NCI-H2107 treated with DMSO at 0.1 percent for 48 hours (cell line): ENCODE measurements around the gene ADAM23.
"Not testable (repeated sequence)": the region's sequence is repeated elsewhere in the genome, so short reads cannot be mapped to it uniquely, and the experiment has no call there.

Experiments used
- DNase-seq: peaks from one replicate; lab custom pipeline; 2025; ENCODE audit not compliant: unreplicated experiment; lab: John Stamatoyannopoulos, UW

ADAM23 gene, protein sequence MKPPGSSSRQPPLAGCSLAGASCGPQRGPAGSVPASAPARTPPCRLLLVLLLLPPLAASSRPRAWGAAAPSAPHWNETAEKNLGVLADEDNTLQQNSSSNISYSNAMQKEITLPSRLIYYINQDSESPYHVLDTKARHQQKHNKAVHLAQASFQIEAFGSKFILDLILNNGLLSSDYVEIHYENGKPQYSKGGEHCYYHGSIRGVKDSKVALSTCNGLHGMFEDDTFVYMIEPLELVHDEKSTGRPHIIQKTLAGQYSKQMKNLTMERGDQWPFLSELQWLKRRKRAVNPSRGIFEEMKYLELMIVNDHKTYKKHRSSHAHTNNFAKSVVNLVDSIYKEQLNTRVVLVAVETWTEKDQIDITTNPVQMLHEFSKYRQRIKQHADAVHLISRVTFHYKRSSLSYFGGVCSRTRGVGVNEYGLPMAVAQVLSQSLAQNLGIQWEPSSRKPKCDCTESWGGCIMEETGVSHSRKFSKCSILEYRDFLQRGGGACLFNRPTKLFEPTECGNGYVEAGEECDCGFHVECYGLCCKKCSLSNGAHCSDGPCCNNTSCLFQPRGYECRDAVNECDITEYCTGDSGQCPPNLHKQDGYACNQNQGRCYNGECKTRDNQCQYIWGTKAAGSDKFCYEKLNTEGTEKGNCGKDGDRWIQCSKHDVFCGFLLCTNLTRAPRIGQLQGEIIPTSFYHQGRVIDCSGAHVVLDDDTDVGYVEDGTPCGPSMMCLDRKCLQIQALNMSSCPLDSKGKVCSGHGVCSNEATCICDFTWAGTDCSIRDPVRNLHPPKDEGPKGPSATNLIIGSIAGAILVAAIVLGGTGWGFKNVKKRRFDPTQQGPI

DNA sequence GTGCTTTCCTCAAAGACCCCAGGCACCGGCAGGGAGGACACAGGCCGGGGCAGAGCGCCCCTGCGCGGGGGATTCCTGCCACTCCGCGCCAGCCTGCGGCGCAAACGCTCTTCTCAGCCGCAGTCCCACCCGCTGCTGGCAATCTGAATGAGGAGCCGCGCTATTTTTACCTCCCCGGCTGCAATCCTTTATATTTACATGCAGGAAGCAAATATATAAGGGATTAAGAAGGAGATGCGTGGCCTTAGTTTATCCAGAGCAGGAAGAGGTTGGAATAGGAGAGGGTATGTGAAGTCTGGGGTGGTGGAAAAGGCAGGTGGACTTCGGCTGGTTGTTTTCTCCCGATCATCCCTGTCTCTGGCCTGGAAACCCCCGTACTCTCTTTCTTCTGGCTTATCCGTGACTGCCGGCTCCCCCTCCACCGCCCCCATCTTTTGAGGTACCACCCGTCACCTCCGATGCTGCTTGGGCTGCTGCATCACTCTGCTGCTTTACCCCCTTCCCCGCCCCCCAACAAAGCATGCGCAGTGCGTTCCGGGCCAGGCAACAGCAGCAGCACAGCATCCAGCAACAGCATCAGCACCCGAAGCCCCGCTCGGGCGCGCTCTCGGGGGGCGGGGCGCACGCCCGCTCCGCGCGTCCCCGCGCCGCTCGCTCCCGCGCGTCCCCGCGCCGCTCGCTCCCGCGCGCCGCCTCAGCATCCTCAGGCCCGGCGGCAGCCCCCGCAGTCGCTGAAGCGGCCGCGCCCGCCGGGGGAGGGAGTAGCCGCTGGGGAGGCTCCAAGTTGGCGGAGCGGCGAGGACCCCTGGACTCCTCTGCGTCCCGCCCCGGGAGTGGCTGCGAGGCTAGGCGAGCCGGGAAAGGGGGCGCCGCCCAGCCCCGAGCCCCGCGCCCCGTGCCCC lies at the start of gene ADAM23:
ADAM23 (plus strand) TSS at position 700 of the 902 bp plus-strand sequence. CDS start 335 bp downstream, outside the sequence.
- DNase-seq = peak; percentile 13

DNA sequence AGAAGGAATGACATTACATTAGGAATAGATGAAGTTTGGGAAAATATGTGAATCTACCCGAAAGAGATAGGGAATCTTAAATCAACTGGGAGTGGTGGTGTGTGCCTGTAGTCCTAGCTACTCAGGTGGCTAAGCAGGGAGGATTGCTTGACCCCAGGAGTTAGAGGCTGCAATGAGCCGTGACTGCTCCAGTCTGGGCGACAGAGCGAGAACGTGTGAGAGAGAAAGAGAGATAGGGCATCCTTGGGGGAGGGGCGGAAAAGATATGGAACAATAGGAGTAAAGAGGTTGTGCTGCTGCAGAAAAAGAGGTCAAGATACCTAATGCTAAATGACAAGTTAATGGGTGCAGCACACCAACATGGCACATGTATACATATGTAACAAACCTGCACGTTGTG lies 47.1 kb upstream of the ADAM23 start:
- DNase-seq = no peak

DNA sequence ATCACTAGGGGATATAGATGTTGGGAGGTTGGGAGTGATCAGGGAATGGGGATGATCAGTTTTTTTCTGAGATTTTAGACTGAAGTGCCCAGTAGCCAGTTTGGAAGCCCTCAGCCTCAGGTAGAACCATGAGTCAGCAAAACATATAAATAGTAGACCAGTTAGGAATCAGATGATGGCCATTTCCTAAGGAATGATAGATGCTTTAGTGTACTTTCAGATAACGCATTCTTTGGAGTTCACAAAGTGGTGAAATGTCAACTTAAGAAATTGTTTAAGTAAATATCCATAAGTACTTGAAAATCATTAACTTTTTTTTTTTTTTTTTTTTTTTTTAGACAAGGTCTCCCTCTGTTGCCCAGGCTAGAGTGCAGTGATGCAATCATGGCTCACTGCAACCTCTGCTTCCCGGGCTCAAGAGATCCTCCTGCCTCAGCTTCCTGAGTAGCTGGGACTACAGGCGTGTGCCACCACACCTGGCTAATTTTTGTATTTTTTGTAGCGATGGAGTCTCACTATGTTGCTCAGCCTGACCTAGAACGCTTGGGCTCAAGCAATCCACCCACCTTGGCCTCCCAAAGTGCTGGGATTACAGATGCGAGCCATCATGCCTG lies 40.3 kb upstream of the ADAM23 start:
- not testable (repeated sequence) for DNase-seq

DNA sequence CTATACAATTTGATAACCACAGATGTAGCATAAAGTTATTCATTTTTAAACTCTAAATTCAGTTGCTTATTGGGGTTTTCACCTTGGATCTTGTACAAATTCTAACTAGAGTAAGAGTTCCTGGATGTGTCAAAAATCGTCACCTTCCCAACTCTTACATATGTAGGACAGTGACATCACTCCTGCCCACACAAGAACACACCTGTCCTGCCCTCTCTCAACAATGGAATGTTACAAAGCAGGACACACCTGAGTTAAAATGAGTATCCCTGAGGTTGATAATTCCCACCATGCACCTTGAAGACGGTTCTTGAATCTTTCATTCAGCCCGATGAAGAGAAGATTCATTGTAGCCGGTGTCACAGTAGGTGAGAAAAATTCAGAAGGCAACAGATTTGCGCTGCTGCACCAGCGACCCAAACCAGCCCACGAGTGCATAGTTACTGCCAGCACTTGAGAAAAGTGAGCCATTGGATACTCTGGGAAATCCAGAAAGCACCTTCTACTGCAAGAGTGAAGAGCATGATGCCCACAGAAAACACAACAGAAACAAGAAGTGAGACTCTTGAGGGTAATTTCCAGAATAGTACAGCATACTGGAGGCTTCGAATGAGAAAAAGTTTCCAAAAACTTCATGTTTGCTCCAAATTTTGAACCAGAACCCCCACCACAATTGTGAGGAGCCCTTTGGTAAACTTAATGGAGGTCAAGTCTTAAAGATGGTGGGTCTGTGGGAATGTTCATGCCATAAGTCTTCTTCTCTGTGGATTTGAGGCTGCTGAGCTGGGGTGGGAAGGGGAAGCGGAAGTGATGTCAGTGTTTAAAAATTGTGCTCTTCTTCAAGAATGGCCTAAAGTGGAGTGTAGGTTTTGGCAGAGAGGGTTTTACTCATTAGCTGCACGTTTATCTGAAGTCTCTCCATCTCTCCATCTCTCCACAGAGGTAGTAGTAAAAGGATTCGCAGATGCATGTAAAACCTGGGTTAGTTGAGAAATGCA lies 34.7 kb upstream of the ADAM23 start:
- no peak for DNase-seq

DNA sequence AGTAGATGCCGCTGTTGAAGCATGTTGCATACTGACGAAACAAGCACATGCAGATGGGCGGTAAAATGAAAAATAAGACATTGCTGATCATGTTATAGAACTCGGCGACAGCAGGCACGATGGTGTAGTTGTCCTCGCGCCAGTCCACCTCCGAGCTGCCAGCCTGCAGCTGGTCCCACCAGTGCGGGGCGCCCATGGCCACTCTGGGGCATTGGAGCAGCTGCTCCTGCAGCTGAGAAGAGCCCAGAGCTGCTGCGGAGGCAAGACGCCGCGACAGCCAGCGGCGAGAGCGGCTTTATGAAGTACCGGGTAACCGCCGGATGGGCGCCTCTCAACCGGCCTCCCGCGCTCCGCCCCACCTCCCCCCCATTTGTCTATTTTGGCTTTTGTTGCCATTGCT lies 32.6 kb upstream of the ADAM23 start:
- no peak for DNase-seq

DNA sequence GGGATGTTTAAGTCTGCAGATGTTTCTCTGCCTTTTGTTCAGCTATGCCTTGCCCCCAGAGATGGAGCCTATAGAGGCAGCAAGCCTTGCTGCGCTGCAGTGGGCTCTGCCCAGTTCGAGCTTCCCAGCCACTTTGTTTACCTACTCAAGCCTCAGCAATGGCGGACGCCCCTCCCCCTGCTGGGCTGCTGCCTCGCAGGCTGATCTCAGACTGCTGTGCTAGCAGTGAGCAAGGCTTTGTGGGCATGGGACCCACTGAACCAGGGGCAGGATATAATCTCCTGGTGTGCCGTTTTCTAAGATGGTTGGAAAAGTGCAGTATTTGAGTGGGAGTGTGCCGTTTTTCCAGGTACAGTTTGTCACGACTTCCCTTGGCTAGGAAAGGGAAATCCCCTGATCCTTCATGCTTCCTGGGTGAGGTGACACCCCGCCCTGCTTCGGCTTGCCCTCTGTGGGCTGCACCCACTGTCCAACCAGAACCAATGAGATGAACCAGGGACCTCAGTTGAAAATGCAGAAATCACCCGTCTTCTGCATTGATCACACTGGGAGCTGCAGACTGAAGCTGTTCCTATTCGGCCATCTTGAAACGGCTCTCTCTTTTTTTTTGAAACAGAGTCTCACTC lies 27.6 kb upstream of the ADAM23 start:
- no peak for DNase-seq

DNA sequence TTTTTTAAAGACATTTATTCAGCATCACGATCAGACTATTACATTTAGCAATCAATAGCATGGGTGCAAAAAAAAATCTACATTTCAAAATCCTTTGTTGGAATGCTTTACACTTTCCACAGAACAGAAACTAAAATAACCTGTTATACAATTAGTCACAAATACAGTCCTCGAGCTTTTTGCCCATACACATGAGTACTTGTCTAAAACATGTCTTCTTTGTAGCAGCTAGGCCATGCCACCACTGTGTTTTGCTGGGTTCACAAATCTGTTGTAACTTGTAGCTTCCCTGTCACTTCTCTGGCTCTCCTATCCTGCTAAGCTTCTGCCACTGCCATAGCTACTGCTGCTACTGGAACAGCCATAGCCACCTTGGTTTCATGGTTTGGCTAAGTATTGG lies 24.4 kb upstream of the ADAM23 start:
- DNase-seq = no peak

DNA sequence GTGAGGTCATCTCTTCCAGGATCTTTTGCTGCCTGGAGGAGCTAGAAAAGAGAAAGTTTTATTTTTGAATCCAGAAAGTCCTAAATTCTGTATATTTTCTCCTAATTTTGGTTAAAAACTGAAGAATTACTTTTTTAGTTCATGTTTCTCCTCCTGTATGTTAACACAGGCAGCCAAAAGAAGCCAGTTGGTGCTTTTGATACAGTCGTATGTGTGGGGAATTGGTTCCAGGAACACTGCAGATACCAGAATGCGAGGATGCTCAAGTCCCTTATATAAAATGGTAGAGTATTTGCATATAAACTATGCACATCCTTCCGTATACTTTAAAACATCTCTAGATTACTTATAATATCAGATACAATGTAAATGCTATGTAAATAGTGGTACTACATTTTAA lies 22.6 kb upstream of the ADAM23 start:
- no peak for DNase-seq

DNA sequence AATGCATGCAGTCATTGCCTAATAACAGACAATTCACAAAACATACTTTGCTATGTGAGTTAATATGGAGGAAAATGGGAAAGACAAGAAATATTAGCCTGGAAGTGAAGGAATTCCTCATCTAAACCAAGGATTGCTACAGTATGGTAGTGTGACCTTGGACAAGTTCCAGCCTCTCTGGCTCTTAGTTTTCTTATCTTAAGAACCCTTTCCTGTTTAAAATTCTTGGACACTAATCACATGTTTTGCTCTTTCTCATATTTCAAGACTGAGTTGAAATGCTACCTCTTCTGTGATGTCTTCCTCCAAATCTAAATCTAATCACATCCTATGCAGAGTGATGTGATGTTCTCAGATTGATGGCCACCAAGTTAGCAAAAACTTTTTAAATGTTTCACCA lies 20.8 kb upstream of the ADAM23 start:
- no peak for DNase-seq

DNA sequence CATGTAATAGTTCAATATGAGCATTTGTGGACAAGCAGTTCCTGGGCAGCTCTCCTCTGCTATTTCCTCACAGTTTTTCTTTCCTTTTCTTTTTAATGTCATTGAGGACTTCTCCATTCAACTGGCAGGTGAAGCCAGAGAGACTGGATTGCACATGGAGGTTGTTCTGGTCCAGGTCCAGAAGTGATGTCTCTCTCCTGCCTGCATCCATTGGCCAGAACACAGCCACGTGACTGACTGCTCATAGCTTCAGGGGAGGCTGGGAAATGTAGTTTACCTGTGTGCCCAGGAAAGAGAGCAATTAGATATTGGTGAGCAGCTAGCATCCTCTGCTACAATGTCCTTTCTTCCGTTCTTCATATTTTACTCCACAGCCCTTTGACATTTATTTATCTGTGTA lies 20.2 kb upstream of the ADAM23 start:
- DNase-seq = no peak

DNA sequence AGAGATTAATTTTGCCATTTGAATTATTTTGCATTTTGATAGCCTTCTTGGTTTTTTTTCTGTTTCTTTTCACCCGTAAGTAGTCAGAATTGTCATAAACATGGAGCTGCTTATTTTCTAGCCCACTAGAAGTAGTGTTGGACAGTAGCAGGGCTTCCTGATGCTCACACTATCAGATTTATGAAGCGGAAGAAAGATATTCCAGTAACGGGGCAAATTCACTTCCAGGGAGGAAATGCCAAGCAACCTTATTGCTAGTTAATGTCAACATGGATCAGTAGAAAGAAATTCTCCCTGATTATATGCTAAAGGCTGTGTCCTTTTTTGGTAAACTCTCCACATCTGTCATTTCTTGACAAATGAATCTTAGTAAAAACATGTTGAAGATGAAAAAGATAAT lies 19.2 kb upstream of the ADAM23 start:
- no peak for DNase-seq

DNA sequence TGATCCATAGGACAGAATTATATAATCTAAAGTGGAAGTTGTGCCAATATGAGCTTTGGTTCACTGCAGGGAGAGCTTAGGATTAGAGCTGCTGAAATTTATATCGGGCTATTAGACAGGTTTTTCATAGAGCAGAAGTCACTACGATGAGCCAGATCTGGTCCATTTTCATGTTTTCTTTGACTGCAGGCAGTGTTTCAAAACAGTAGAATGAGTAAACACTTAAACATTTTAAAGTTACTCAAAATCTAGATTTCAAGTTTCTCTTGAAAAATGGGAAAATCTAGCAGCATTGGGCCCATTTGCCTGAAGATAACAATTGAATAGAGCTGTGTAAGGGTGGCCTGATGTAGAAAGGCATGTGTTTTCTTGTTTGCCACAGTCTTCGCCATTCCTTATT lies 14.5 kb upstream of the ADAM23 start:
- no peak for DNase-seq

DNA sequence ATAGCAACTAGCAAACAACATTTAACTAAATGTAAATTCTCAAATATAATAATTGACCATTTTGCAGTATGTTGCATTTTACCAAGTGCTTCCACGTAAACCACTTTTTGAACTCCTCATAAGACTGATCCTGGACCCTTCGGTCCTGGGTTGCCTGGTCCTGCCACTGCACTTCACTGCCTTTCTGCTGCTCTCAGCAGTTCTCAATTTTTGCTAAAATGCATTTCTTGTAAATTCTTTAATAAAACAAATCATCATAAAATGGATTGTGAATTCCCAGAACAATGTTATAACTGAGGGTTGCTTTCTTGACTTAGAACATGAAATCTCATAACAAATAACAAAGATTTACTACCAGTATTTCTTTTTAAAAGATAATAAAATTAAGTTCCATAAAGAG lies 12.9 kb upstream of the ADAM23 start:
- no peak for DNase-seq

DNA sequence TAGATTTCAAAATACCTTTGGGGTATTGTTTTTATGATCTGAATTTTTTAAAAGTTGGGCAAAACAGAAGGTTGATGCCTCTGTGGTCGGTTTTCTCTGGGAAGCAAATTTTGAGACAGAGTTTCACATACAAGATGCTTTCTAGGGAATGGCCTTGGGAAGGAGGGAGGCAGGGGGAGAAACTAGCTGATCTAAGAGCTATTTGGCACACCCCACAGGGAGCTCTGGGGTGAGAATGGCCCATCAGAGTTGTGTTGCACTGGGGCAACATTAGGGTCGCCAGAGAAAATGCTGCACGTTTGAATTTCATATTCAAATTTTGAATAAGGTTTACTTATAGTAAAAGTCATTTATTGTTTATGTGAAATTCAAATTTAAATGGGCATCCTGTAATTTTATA lies 11.9 kb upstream of the ADAM23 start:
- DNase-seq = no peak

DNA sequence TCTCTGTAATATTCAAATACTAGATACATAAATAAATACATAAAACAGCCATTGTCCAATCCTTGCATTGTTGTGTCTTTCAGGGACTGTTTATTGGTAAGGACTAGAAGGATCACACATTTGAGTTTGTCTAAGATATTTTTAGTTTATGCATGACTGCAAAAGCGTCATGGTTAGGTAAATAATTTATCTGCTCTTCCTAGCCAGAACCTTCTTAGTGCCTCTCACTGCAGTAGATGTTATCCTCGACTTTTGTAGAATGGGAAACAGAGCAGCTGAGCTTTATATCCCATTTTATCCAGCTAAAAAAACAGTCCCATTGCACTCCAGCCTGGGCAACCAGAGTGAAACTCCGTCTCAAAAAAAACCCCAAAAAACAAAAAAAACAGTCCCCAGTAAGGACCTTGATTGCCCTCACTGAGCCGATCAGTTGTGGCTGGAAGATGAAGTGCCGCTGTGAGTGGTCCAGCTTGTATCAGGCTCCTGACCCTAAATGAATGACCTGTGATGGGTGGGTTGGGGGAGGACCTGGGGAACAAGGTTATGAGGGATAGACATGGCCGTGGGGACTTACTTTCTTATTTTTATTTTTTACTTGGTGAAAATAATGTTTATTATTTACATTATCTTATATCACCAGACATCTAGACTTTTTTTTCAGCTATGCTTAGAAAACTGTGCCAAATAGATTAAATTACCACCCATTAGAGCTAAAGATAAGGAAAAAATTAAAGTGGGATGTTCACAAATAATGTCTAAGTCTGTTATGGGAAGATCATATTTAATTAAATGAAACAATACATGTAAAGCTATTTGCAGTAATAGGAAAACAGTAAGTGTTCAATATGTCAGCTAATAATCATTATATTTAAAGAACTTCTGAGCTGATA lies 10.9 kb upstream of the ADAM23 start:
- DNase-seq = no peak

DNA sequence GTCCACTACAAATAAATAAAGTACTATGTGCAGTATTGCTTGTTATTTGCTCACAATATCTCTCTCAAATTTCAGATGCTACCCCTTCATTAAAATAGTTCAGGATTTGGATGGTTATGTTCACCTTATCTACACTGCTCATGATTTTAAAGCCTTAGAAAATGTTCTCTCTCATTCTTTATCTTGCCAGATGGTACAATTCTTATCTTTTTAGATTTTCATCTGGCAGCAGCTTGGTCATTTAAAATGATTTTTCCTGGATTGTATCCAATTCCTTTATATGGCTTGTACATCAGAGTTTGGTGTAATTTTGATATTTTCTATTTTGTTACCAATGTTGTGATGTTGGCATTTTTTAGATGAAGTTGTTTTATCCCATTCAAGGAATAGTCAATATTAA lies 10.1 kb upstream of the ADAM23 start:
- DNase-seq = no peak

DNA sequence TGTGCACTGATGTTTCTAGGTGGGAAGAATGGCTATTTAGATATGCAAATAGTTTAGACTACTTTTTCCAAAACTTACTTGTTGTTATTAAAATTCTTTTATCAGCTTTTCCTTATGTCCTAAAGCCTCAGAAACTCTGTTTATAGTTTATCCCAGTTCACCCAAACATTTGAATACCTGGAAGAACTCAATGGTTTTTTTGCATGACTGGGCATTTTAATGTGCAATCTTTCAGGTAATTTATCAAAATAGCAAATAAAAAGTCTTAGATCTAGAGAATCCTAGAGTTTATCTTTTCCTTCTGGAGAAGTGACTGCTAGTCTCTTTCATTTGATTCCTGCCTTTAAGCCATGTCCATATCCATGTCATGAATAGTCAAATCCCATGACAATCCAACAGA lies 9.6 kb upstream of the ADAM23 start:
- no peak for DNase-seq

DNA sequence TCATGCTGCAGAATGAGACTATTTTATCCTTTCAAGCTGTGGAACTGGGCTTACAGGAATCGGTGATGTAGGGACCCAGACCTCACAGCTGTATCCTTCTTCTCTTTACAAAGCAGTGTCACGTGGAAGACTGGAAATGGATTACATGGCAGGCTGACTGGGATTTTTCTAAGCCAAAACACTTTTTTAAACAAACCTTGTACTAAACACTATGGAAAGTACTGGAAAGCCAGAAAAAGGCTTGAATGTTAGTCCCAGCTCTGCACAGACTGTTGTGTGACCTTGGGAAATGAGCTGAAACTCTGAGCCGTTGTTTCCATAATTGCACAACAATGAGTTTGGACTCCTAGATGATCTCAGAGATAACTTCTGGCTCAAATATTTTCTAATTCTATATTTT lies 7.6 kb upstream of the ADAM23 start:
- no peak for DNase-seq
